H9 (cell line): Measurements from ENCODE around the gene CCSER1. TPM values are rescaled to one million over a fixed set of nuclear protein-coding genes. Genes with fewer than 3 reads are reported as not detected.

Experiments used
- DNase-seq: peaks from one replicate; pipeline ENCODE4 v3.0.0-alpha.2; 2017
- H2AFZ ChIP-seq: one replicate; pipeline ENCODE4 v1.6.1; 2013; ENCODE audit warnings: mild to moderate bottlenecking, low read length, control low read depth, moderate library complexity
- H2AK5ac ChIP-seq: 2 replicates; pipeline ENCODE4 v1.6.1; 2013; ENCODE audit warnings: low read length, control low read depth, mixed read lengths; ENCODE audit not compliant: insufficient read length
- H2BK120ac ChIP-seq: one replicate; pipeline ENCODE4 v1.6.1; 2013; ENCODE audit warnings: low read depth, mild to moderate bottlenecking, low read length, control low read depth, inconsistent platforms; ENCODE audit not compliant: poor library complexity, severe bottlenecking
- H2BK12ac ChIP-seq: 2 replicates; pipeline ENCODE4 v1.6.1; 2013; ENCODE audit warnings: low read length, control low read depth, mixed read lengths, low read depth; ENCODE audit not compliant: insufficient read length
- H2BK15ac ChIP-seq: 2 replicates; pipeline ENCODE4 v1.6.1; 2013; ENCODE audit warnings: low read depth, low read length, control low read depth
- H2BK20ac ChIP-seq: one replicate; pipeline ENCODE4 v1.6.1; 2013; ENCODE audit warnings: low read depth, mild to moderate bottlenecking, low read length, control low read depth, inconsistent platforms; ENCODE audit not compliant: poor library complexity, severe bottlenecking
- H2BK5ac ChIP-seq: 2 replicates; pipeline ENCODE4 v1.6.1; 2013; ENCODE audit warnings: low read length, control low read depth, mixed read lengths; ENCODE audit not compliant: insufficient read length
- H3K14ac ChIP-seq: 2 replicates; pipeline ENCODE4 v1.6.1; 2013; ENCODE audit warnings: low read length, control low read depth; ENCODE audit not compliant: insufficient read depth
- H3K18ac ChIP-seq: 2 replicates; pipeline ENCODE4 v1.6.1; 2013; ENCODE audit warnings: low read depth, mild to moderate bottlenecking, mixed read lengths, low read length, control low read depth; ENCODE audit not compliant: insufficient read length
- H3K23ac ChIP-seq: 2 replicates; pipeline ENCODE4 v1.6.1; 2013; ENCODE audit warnings: low read length, control low read depth, mixed read lengths, low read depth; ENCODE audit not compliant: insufficient read length
- H3K23me2 ChIP-seq: 2 replicates; pipeline ENCODE4 v1.6.1; 2013; ENCODE audit warnings: low read depth, mild to moderate bottlenecking, mixed read lengths, low read length, control low read depth; ENCODE audit not compliant: insufficient read length, poor library complexity, severe bottlenecking
- H3K27ac ChIP-seq: 2 replicates; pipeline ENCODE4 v1.5.1; 2013; ENCODE audit warnings: low read length, control low read depth, mixed read lengths, low read depth; ENCODE audit not compliant: insufficient read length
- H3K27me3 ChIP-seq: 2 replicates; pipeline ENCODE4 v1.6.1; 2013; ENCODE audit warnings: low read length, control low read depth, inconsistent platforms; ENCODE audit not compliant: insufficient read depth
- H3K4ac ChIP-seq: 2 replicates; pipeline ENCODE4 v1.6.1; 2013; ENCODE audit warnings: low read depth, mild to moderate bottlenecking, control low read depth, inconsistent platforms, low read length, moderate library complexity
- H3K4me1 ChIP-seq: 2 replicates; pipeline ENCODE4 v1.6.1; 2013; ENCODE audit warnings: low read length, control low read depth, inconsistent platforms; ENCODE audit not compliant: insufficient read depth
- H3K4me2 ChIP-seq: 2 replicates; pipeline ENCODE4 v1.6.1; 2013; ENCODE audit warnings: low read length, control low read depth, mixed read lengths; ENCODE audit not compliant: insufficient read length, insufficient read depth
- H3K56ac ChIP-seq: 2 replicates; pipeline ENCODE4 v1.6.1; 2013; ENCODE audit warnings: low read depth, mild to moderate bottlenecking, mixed read lengths, low read length, control low read depth; ENCODE audit not compliant: insufficient read length
- H3K79me1 ChIP-seq: 2 replicates; pipeline ENCODE4 v1.6.1; 2013; ENCODE audit warnings: low read depth, mild to moderate bottlenecking, moderate library complexity, low read length, control low read depth, inconsistent platforms; ENCODE audit not compliant: insufficient read depth, poor library complexity, severe bottlenecking
- H3K79me2 ChIP-seq: 2 replicates; pipeline ENCODE4 v1.6.1; 2013; ENCODE audit warnings: low read length, control low read depth, inconsistent platforms; ENCODE audit not compliant: insufficient read depth
- H3K9ac ChIP-seq: 2 replicates; pipeline ENCODE4 v1.6.1; 2013; ENCODE audit warnings: low read length, control low read depth, mixed read lengths; ENCODE audit not compliant: insufficient read length; ENCODE audit errors: extremely low read depth
- H3K9me3 ChIP-seq: one replicate; pipeline ENCODE4 v1.6.1; 2013; ENCODE audit warnings: low read depth, low read length, inconsistent platforms; ENCODE audit not compliant: control insufficient read depth
- H3T11ph ChIP-seq: one replicate; pipeline ENCODE4 v1.6.1; 2013; ENCODE audit warnings: mild to moderate bottlenecking, low read length, control low read depth, inconsistent platforms
- H4K20me1 ChIP-seq: one replicate; pipeline ENCODE4 v1.6.1; 2013; ENCODE audit not compliant: control insufficient read depth, insufficient read length, insufficient read depth
- H4K5ac ChIP-seq: 2 replicates; pipeline ENCODE4 v1.6.1; 2013; ENCODE audit warnings: low read depth, mild to moderate bottlenecking, mixed read lengths, low read length, control low read depth; ENCODE audit not compliant: insufficient read length
- H4K8ac ChIP-seq: replicated peaks from 2 replicates; pipeline ENCODE4 v1.6.1; 2013; ENCODE audit warnings: low read length, control low read depth, mixed read lengths, low read depth; ENCODE audit not compliant: insufficient read length
- H4K91ac ChIP-seq: 2 replicates; pipeline ENCODE4 v1.6.1; 2013; ENCODE audit warnings: low read depth, mild to moderate bottlenecking, moderate library complexity, mixed read lengths, low read length, control low read depth; ENCODE audit not compliant: insufficient read length
- H3K27ac Mint-ChIP-seq, 3 experiments: 2 replicates in 2 of 3; 3 replicates in 1 of 3; pipeline ENCODE4 v1.8.0; 2020 to 2021; ENCODE audit warnings: mixed read lengths in 3 of 3, mild to moderate bottlenecking in 1 of 3, moderate library complexity in 1 of 3
- H3K27me3 Mint-ChIP-seq: 2 replicates; pipeline ENCODE4 v1.8.0; 2021; ENCODE audit warnings: low read depth, mild to moderate bottlenecking, moderate library complexity, mixed read lengths
- H3K36me3 Mint-ChIP-seq, 3 experiments: 2 replicates in 2 of 3; 3 replicates in 1 of 3; pipeline ENCODE4 v1.8.0; 2020 to 2021; ENCODE audit warnings: low read depth in 3 of 3, mixed read lengths in 3 of 3; ENCODE audit not compliant: insufficient read depth in 1 of 3
- H3K4me1 Mint-ChIP-seq, 2 experiments: 2 replicates each; pipeline ENCODE4 v1.8.0; 2020; ENCODE audit warnings: mixed read lengths in 2 of 2
- H3K4me3 Mint-ChIP-seq, 2 experiments: 2 replicates in 1 of 2; 3 replicates in 1 of 2; pipeline ENCODE4 v1.8.0; 2020 to 2021; ENCODE audit warnings: mild to moderate bottlenecking in 2 of 2, mixed read lengths in 2 of 2, moderate library complexity in 1 of 2
- H3K9me3 Mint-ChIP-seq, 2 experiments: 2 replicates in 1 of 2; 3 replicates in 1 of 2; pipeline ENCODE4 v1.8.0; 2020; ENCODE audit warnings: mild to moderate bottlenecking in 2 of 2, mixed read lengths in 2 of 2, moderate library complexity in 1 of 2
- WGBS: extraction: QIAGEN DNeasy Blood & Tissue Kit; methylation state at CpG from one replicate; pipeline ENCODE4 v1.1.7; 2013; ENCODE audit warnings: missing lambda C conversion rate, low lambda C conversion rate, mixed read lengths; ENCODE audit not compliant: insufficient read length; ENCODE audit errors: extremely low coverage; 5-methylcytosine and 5-hydroxymethylcytosine counted together
- total RNA-seq: library from RNA; stranded (reverse); gene quantifications from 2 replicates; pipeline ENCODE4 v1.2.1, GENCODE V29; 2021
- TF ChIP-seq, protein P1 (sequence below): fragments of 200-600 bp; sonication (generic); conservative IDR thresholded peaks from 3 replicates; pipeline ENCODE4 v1.8.0; 2021; ENCODE audit warnings: antibody characterized with exemption, mild to moderate bottlenecking

CCSER1 gene
- total RNA-seq, 1 experiment from 2014 or later, result 0.37 TPM

DNA sequence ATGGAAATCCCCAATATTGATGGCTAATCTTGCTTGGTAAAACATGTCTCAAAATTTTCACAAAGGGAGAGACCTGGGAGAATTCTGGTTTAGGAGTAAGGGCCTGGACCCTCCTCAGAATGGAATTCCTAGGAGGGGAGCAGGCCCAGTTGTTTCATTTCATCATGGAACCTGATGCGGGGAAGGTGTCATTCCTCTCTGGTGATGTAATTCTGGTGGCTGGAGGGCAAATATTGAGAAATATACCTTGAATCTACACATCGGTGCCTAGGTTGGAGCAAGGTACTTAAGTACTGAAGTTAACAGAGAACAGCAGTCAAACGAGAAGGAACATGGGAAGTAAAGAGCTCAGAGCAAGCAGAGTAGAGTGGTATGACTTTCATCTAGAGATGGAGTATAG lies 23.2 kb upstream of the CCSER1 start:
- H2BK20ac ChIP-seq, result no peak overlapping the region
- no peak overlapping the region for H3K23ac ChIP-seq
- H3K79me1 ChIP-seq, result no peaks in the 10 kb centered on the region
- H3K4ac ChIP-seq, result no peak overlapping the region
- H2BK15ac ChIP-seq, result no peak overlapping the region
- no peaks in the 10 kb centered on the region for H3K9me3 ChIP-seq
- H3K27me3 ChIP-seq, result no peaks in the 10 kb centered on the region
- no peak overlapping the region for H3K18ac ChIP-seq
- no peak overlapping the region for H3K27ac Mint-ChIP-seq
- no peaks in the 10 kb centered on the region for H3K9me3 Mint-ChIP-seq
- no peak overlapping the region for H3K4me2 ChIP-seq
- H2BK120ac ChIP-seq, result no peak overlapping the region
- H3K23me2 ChIP-seq, result no peaks in the 10 kb centered on the region
- WGBS, result no CpG with 5 or more reads among the region's 3 CpGs
- H3K4me1 ChIP-seq, result no peaks in the 10 kb centered on the region
- no peak overlapping the region for H2BK12ac ChIP-seq
- no peak overlapping the region for H4K91ac ChIP-seq
- H3K27ac ChIP-seq, result no peak overlapping the region
- H2AFZ ChIP-seq, result no peak overlapping the region
- no peaks in the 10 kb centered on the region for H4K20me1 ChIP-seq
- no peaks in the 10 kb centered on the region for H3K36me3 Mint-ChIP-seq
- H4K5ac ChIP-seq, result no peak overlapping the region
- no peak overlapping the region for H3T11ph ChIP-seq
- no peak overlapping the region for H2AK5ac ChIP-seq
- H3K79me2 ChIP-seq, result no peaks in the 10 kb centered on the region
- no peak overlapping the region for H4K8ac ChIP-seq
- no peak overlapping the region for H3K14ac ChIP-seq
- H2BK5ac ChIP-seq, result no peak overlapping the region
- no peak for DNase-seq
- no peak overlapping the region for H3K56ac ChIP-seq
- H3K4me3 Mint-ChIP-seq, result no peak overlapping the region
- no peaks in the 10 kb centered on the region for H3K27me3 Mint-ChIP-seq
- TF ChIP-seq, protein P1, sequence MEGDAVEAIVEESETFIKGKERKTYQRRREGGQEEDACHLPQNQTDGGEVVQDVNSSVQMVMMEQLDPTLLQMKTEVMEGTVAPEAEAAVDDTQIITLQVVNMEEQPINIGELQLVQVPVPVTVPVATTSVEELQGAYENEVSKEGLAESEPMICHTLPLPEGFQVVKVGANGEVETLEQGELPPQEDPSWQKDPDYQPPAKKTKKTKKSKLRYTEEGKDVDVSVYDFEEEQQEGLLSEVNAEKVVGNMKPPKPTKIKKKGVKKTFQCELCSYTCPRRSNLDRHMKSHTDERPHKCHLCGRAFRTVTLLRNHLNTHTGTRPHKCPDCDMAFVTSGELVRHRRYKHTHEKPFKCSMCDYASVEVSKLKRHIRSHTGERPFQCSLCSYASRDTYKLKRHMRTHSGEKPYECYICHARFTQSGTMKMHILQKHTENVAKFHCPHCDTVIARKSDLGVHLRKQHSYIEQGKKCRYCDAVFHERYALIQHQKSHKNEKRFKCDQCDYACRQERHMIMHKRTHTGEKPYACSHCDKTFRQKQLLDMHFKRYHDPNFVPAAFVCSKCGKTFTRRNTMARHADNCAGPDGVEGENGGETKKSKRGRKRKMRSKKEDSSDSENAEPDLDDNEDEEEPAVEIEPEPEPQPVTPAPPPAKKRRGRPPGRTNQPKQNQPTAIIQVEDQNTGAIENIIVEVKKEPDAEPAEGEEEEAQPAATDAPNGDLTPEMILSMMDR, result no peak
- H3K4me1 Mint-ChIP-seq, result peaks cover 3 to 9% of the 10 kb centered on the region in 2 experiments; a peak in 3 of 4 replicates
- H3K9ac ChIP-seq, result no peak overlapping the region
